DOHH2 (cell line): ENCODE measurements around the gene USP49.
"Not testable (repeated sequence)": the region's sequence is repeated elsewhere in the genome, so short reads cannot be mapped to it uniquely, and the experiment has no call there.

Experiments used
- H3F3A ChIP-seq: fragments of 200-600 bp; sonication (generic), shearing (Covaris generic); 2 replicates; pipeline ENCODE4 v1.6.0; 2016; ENCODE audit warnings: antibody characterized with exemption, mild to moderate bottlenecking; ENCODE audit not compliant: control insufficient read depth, insufficient read depth
- H3K27ac ChIP-seq: fragments of 200-600 bp; sonication (generic); 2 replicates; pipeline ENCODE4 v1.5.1; 2014; ENCODE audit warnings: low read depth, mild to moderate bottlenecking, low read length, moderate library complexity
- H3K27me3 ChIP-seq: fragments of 200-600 bp; sonication (generic); 2 replicates; pipeline ENCODE4 v1.6.1; 2014; ENCODE audit warnings: mild to moderate bottlenecking, low read length, mixed read lengths; ENCODE audit not compliant: control insufficient read depth
- H3K36me3 ChIP-seq: fragments of 200-600 bp; sonication (generic); 2 replicates; pipeline ENCODE4 v1.6.1; 2014; ENCODE audit warnings: mild to moderate bottlenecking, low read length, moderate library complexity, mixed read lengths; ENCODE audit not compliant: control insufficient read depth
- H3K4me1 ChIP-seq: fragments of 200-600 bp; sonication (generic); 2 replicates; pipeline ENCODE4 v1.6.1; 2014; ENCODE audit warnings: mild to moderate bottlenecking, low read length, mixed read lengths; ENCODE audit not compliant: control insufficient read depth
- H3K4me2 ChIP-seq: fragments of 200-600 bp; sonication (generic); 2 replicates; pipeline ENCODE4 v1.6.0; 2014; ENCODE audit warnings: mild to moderate bottlenecking, low read length, moderate library complexity
- H3K4me3 ChIP-seq: fragments of 200-600 bp; sonication (generic); 2 replicates; pipeline ENCODE4 v1.5.1; 2014; ENCODE audit warnings: mild to moderate bottlenecking, low read length, mixed read lengths
- H3K79me2 ChIP-seq: fragments of 200-600 bp; sonication (generic); 2 replicates; pipeline ENCODE4 v1.6.1; 2014; ENCODE audit warnings: mild to moderate bottlenecking, low read length, mixed read lengths; ENCODE audit not compliant: control insufficient read depth
- H3K9me2 ChIP-seq: fragments of 200-600 bp; sonication (generic); replicated peaks from 2 replicates; pipeline ENCODE4 v1.6.1; 2014; ENCODE audit warnings: mild to moderate bottlenecking, low read length, mixed read lengths; ENCODE audit not compliant: control insufficient read depth
- H3K9me3 ChIP-seq: fragments of 200-600 bp; sonication (generic); 2 replicates; pipeline ENCODE4 v1.6.1; 2014; ENCODE audit warnings: antibody characterized with exemption, low read length, mixed read lengths; ENCODE audit not compliant: control insufficient read depth, insufficient read depth
- H4K20me1 ChIP-seq: fragments of 200-600 bp; sonication (generic); 2 replicates; pipeline ENCODE4 v1.6.0; 2014; ENCODE audit warnings: low read depth, mild to moderate bottlenecking, antibody characterized with exemption, low read length, moderate library complexity; ENCODE audit not compliant: control insufficient read depth, insufficient read depth
- EZH2phosphoT487 ChIP-seq: fragments of 200-600 bp; sonication (generic); IDR thresholded peaks from 2 replicates; pipeline ENCODE4 v1.6.1; 2017; ENCODE audit warnings: borderline replicate concordance, mild to moderate bottlenecking, antibody characterized with exemption, low read length, moderate library complexity, mixed read lengths
- TF ChIP-seq, protein P1 (sequence below): fragments of 200-600 bp; sonication (generic); IDR thresholded peaks from one replicate; pipeline ENCODE4 v1.5.1; 2014; ENCODE audit warnings: antibody characterized with exemption, mild to moderate bottlenecking, low read depth, low read length; ENCODE audit not compliant: poor library complexity, severe bottlenecking

USP49 gene

DNA sequence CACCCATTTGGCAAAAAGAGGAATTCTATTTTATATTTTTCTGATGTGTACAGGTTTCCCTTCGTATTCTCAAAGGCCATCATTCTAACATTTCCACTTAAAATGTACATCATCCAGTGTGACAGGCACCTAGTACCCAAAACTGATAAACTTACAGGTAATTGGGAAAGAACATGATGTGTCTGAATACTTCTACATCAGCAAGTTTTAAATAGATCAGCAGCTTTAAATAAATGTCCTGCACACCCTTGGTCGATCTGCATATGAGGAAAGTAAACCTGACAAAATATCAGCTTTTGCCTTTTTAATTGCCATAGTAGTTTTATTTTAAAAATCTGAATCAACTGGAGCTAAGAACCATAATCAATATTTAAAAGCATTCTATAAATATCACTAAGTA, 81.2 kb downstream of the USP49 start:
- TF ChIP-seq, protein P1, sequence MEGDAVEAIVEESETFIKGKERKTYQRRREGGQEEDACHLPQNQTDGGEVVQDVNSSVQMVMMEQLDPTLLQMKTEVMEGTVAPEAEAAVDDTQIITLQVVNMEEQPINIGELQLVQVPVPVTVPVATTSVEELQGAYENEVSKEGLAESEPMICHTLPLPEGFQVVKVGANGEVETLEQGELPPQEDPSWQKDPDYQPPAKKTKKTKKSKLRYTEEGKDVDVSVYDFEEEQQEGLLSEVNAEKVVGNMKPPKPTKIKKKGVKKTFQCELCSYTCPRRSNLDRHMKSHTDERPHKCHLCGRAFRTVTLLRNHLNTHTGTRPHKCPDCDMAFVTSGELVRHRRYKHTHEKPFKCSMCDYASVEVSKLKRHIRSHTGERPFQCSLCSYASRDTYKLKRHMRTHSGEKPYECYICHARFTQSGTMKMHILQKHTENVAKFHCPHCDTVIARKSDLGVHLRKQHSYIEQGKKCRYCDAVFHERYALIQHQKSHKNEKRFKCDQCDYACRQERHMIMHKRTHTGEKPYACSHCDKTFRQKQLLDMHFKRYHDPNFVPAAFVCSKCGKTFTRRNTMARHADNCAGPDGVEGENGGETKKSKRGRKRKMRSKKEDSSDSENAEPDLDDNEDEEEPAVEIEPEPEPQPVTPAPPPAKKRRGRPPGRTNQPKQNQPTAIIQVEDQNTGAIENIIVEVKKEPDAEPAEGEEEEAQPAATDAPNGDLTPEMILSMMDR, result no peak
- no peak for TF ChIP-seq EZH2phosphoT487
- H3K9me2 ChIP-seq, result no peaks in the 10 kb centered on the region
- peaks cover 15% of the 10 kb centered on the region for H3K4me1 ChIP-seq
- no peaks in the 10 kb centered on the region for H3K9me3 ChIP-seq
- no peaks in the 10 kb centered on the region for H3K27me3 ChIP-seq
- no peaks in the 10 kb centered on the region for H3K36me3 ChIP-seq
- H3K4me2 ChIP-seq, result no peak overlapping the region
- H3K27ac ChIP-seq, result no peak overlapping the region
- no peaks in the 10 kb centered on the region for H3K79me2 ChIP-seq
- H3F3A ChIP-seq, result peaks cover 3% of the 10 kb centered on the region
- H3K4me3 ChIP-seq, result no peak overlapping the region
- no peaks in the 10 kb centered on the region for H4K20me1 ChIP-seq

DNA sequence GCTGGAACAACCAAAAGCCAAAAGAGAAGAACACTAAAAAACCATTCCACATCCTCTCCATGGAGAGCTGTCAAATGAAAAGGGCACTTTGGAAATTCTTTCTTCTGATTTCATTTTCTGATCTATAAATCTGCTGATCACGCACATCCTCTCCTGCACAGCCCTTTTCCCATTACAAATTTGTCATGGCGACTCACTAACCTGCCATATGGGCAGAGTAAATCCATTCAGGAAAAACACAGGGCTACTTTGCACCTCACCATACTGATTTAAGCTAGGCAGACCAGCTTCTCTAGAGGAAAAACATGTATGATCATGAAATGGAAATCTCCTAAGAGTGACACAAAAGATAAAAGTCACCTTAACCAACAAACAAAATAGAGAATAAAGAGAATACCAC, 81.7 kb downstream of the USP49 start:
- Histone ChIP-seq H3K27ac (no peak overlapping the region), H4K20me1 (no peaks in the 10 kb centered on the region), H3K27me3 (no peaks in the 10 kb centered on the region), H3K4me2 (no peak overlapping the region), H3K79me2 (no peaks in the 10 kb centered on the region), H3K9me2 (no peaks in the 10 kb centered on the region), H3F3A (peaks cover 3% of the 10 kb centered on the region), H3K4me1 (peaks cover 10% of the 10 kb centered on the region), H3K36me3 (no peaks in the 10 kb centered on the region), H3K9me3 (no peaks in the 10 kb centered on the region), H3K4me3 (no peak overlapping the region)
- no peak for TF ChIP-seq EZH2phosphoT487
- TF ChIP-seq, protein P1, result no peak

DNA sequence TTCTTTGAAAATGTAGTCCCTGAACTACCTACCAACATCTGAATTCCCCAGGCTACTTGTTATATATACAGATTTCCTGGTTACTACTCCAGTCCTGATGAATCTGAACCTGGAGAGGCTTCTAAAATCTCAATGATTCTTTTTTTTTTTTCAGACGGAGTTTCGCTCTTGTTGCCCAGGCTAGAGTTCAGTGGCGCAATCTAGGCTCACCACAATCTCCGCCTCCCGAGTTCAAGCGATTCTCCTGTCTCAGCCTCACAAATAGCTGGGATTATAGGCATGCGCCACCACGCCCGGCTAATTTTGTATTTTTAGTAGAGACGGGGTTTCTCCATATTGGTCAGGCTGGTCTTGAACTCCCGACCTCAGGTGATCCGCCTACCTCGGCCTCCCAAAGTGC, 83.2 kb downstream of the USP49 start:
- H3K4me2 ChIP-seq, H3K9me2 ChIP-seq, H3K27ac ChIP-seq, H3K9me3 ChIP-seq, H3K4me3 ChIP-seq, H3K79me2 ChIP-seq, H4K20me1 ChIP-seq, H3K27me3 ChIP-seq, H3F3A ChIP-seq, H3K36me3 ChIP-seq, H3K4me1 ChIP-seq: not testable (repeated sequence)

GRCh38 chr6:41811095-41811494, 84.1 kb downstream of the USP49 start:
- Histone ChIP-seq H3F3A (peaks cover 3% of the 10 kb centered on the region; the same call in 1 of the 2 replicates), H3K4me3 (no peak overlapping the region), H3K9me3 (no peaks in the 10 kb centered on the region), H3K9me2 (no peaks in the 10 kb centered on the region), H3K4me1 (peaks cover 6% of the 10 kb centered on the region), H3K4me2 (no peak overlapping the region), H3K79me2 (no peaks in the 10 kb centered on the region), H3K27ac (no peak overlapping the region), H4K20me1 (no peaks in the 10 kb centered on the region), H3K36me3 (peaks cover under 1% of the 10 kb centered on the region; the same call in 1 of the 2 replicates), H3K27me3 (no peaks in the 10 kb centered on the region)
- TF ChIP-seq, protein P1, result no peak
- no peak for TF ChIP-seq EZH2phosphoT487
